Upper lobe of left lung (tissue), 6 donors: ENCODE results near the gene C2orf72. TPM values are rescaled to one million over a fixed set of nuclear protein-coding genes. Genes with fewer than 3 reads are reported as not detected.

ENCODE experiments used
- ATAC-seq, 2 donors: fragments of 200-7000 bp; cut with Tn5 transposase; one replicate each; pipeline ENCODE4 v1.9.1; 2022; ENCODE audit warnings: mild to moderate bottlenecking in 2 of 2, moderate library complexity in 2 of 2; ENCODE audit not compliant: low FRiP score in 2 of 2
- DNase-seq, 2 donors: peaks; one replicate each; pipeline ENCODE4 v3.0.0-alpha.2; 2019 to 2020
- H3K27ac ChIP-seq, 4 donors: fragments of 200-600 bp; sonication (generic); one replicate each; pipeline ENCODE4 v1.5.1; 2016 to 2019
- H3K27me3 ChIP-seq, 4 donors: fragments of 200-600 bp; sonication (generic); one replicate each; pipeline ENCODE4 v1.5.1; 2017 to 2019
- H3K36me3 ChIP-seq, 4 donors: fragments of 200-600 bp; sonication (generic); one replicate each; pipeline ENCODE4 v1.5.1; 2016 to 2019
- H3K4me1 ChIP-seq, 4 donors: fragments of 200-600 bp; sonication (generic); one replicate each; pipeline ENCODE4 v1.5.1; 2018 to 2019
- H3K4me3 ChIP-seq, 4 donors: fragments of 200-600 bp; sonication (generic); one replicate each; pipeline ENCODE4 v1.5.1; 2017 to 2019; ENCODE audit warnings: mild to moderate bottlenecking in 2 of 4, moderate library complexity in 1 of 4
- H3K9me3 ChIP-seq, 4 donors: fragments of 200-600 bp; sonication (generic); one replicate each; pipeline ENCODE4 v1.5.1; 2018 to 2019
- EP300 ChIP-seq, 4 donors: sonication (generic); formaldehyde crosslinking; IDR thresholded peaks; one replicate each; pipeline ENCODE4 v1.5.1; 2017; ENCODE audit warnings: antibody characterized with exemption in 4 of 4, control low read depth in 2 of 4
- POLR2A ChIP-seq, 4 donors: fragments of 450-650 bp; IDR thresholded peaks; one replicate each; pipeline ENCODE4 v1.5.1; 2016 to 2017; ENCODE audit warnings: antibody characterized with exemption in 4 of 4, mild to moderate bottlenecking in 2 of 4
- POLR2AphosphoS5 ChIP-seq, 2 donors: sonication (generic); formaldehyde crosslinking; IDR thresholded peaks; one replicate each; pipeline ENCODE4 v1.5.1; 2017; ENCODE audit warnings: antibody characterized with exemption in 2 of 2
- WGBS, 2 donors: methylation state at CpG; one replicate each; pipeline ENCODE4 v1.1.5; 2017 to 2018; 5-methylcytosine and 5-hydroxymethylcytosine counted together
- total RNA-seq, 6 donors: library from RNA; depleted of rRNA in 4 of 6; stranded (reverse); fragments of >200 nt in 4 of 6; gene quantifications; one replicate each; pipeline versions ENCODE4 v1.1.0 to v1.2.1, GENCODE V29; 2016 to 2021
- TF ChIP-seq, protein P1 (sequence below), 6 experiments: fragments of 450-650 bp in 4 of 6; fragments of 200-600 bp in 2 of 6; sonication (generic) in 2 of 6; IDR thresholded peaks; one replicate each; pipeline ENCODE4 v1.5.1; 2016 to 2019; ENCODE audit warnings: antibody characterized with exemption in 6 of 6
- donor health status: DM: no; HTN: no; CAD: no; lungs with moderate emphysema.
- donor health status: DM: no; HTN: yes; CAD: no; lungs with severe emphysema.

Gene C2orf72
- total RNA-seq, 6 donors from 2014 or later = 0.37 to 0.84 (median 0.61) TPM; not detected in 3

DNA sequence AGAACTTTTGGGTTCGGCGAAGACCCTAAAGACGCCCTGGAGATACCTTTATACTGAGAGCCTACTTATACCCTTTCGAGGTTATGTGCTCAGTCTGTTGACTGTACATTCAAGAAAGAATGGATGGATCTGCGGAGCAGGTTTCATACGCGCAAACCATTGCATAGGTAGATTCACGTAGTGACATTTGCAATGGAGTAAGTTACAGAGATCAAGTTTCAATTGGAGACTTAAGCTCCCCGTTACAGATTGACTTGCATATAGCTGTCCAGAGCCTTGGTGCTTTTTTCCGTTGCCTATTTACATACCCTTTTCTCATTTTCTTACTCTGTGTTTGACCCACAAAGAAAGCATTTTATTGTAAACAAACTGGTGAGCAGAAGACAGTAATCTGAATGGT is 20.3 kb downstream of the C2orf72 start:
- no peak for TF ChIP-seq POLR2A (IDR thresholded peaks at IDR 0.05)
- TF ChIP-seq, protein P1, sequence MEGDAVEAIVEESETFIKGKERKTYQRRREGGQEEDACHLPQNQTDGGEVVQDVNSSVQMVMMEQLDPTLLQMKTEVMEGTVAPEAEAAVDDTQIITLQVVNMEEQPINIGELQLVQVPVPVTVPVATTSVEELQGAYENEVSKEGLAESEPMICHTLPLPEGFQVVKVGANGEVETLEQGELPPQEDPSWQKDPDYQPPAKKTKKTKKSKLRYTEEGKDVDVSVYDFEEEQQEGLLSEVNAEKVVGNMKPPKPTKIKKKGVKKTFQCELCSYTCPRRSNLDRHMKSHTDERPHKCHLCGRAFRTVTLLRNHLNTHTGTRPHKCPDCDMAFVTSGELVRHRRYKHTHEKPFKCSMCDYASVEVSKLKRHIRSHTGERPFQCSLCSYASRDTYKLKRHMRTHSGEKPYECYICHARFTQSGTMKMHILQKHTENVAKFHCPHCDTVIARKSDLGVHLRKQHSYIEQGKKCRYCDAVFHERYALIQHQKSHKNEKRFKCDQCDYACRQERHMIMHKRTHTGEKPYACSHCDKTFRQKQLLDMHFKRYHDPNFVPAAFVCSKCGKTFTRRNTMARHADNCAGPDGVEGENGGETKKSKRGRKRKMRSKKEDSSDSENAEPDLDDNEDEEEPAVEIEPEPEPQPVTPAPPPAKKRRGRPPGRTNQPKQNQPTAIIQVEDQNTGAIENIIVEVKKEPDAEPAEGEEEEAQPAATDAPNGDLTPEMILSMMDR (IDR thresholded peaks at IDR 0.05) = no peak
- no peak for TF ChIP-seq POLR2AphosphoS5 (IDR thresholded peaks at IDR 0.05)
- no peak for TF ChIP-seq EP300 (IDR thresholded peaks at IDR 0.05)
- no peak for ATAC-seq
- 6% methylated on average over 10 of the region's 10 CpGs for WGBS, 2 donors

DNA sequence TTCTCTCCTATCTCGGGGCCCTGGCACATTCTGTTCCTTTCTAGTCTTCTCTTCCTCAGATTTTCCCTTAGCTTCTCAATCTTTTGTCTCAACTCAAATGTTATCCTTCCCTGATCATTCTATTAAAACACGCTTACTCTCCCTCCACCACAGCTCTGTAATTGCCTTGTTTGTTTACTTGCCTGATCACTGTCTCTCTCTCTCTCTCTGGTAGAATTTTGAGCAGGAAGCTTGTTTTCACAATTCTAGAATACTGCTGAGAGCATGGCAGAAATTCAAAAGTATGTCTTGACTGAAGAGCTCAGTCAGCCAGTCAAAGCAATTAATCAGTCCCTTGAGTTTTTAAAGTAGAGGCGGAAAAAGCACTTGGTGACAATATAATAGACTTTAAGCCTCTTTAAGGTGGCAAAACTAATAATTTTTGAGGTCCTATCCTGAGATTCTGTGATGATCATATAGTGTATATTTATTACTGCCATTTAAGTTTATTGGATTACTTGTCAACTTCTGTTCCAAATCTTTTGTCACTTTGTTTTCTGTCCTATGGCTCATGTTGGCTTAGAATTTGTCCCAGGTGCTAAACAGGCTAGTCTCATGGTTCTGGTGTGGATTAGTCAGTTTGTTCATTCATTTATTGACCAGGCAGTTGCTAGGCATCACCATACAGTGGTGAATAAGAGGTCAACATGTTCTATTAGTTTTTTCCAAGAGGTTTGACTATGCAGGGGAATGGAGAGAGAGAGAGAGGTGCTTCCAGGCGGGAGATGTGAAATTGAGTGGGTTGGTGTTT is 21.6 kb downstream of the C2orf72 start:
- no peak for ATAC-seq
- WGBS, 2 donors = 82 to 83% methylated on average over 4 of the region's 4 CpGs
- Histone ChIP-seq H3K36me3 (peaks cover 8 to 27% (median 17%) of the 10 kb centered on the region in 4 donors), H3K9me3 (no peaks in the 10 kb centered on the region), H3K27ac (no peak overlapping the region), H3K4me1 (peaks cover 20 to 39% (median 25%) of the 10 kb centered on the region in 4 donors), H3K27me3 (no peaks in the 10 kb centered on the region), H3K4me3 (peak overlapping the region in 1 of 4 donors; percentile 4)
- DNase-seq = no peak
- TF ChIP-seq, protein P1 (IDR thresholded peaks at IDR 0.05) = no peak
- TF ChIP-seq POLR2AphosphoS5 (IDR thresholded peaks at IDR 0.05) (no peak), POLR2A (IDR thresholded peaks at IDR 0.05) (no peak), EP300 (IDR thresholded peaks at IDR 0.05) (no peak)

More for the DNA sequence above, 20.3 kb downstream of the C2orf72 start:
- Histone ChIP-seq H3K9me3 (no peaks in the 10 kb centered on the region), H3K27ac (peak overlapping the region in 3 of 4 donors; percentile 95 to 98 (median 97)), H3K4me1 (peaks cover 20 to 45% (median 25%) of the 10 kb centered on the region in 4 donors), H3K36me3 (peaks cover 3 to 14% (median 8%) of the 10 kb centered on the region in 4 donors), H3K27me3 (no peaks in the 10 kb centered on the region), H3K4me3 (peak overlapping the region; percentile 78 to 97 (median 95))
- no peak for DNase-seq

DNA sequence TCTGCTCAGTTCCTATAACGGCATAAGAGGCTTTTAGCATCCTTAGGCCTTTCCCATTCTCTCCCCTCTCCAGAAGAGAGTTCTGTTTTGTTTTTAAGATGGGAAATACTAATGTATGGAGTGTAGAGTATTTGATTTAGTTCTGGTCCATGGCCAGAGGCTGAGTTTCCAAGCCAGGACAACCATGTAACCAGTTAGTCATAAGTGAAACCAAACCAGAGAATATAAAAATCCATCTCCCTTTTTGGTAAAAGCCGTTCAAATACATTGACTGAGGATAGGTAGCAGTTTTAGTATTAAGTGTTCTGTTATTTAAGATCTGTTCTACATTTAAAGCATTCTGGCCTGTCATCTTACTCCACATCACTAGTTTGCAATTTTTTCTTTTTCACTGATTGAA is 22.4 kb downstream of the C2orf72 start:
- H3K4me1 ChIP-seq = peaks cover 20 to 39% (median 25%) of the 10 kb centered on the region in 4 donors
- no peak for DNase-seq
- ATAC-seq = no peak
- H3K27ac ChIP-seq = no peak overlapping the region
- 81 to 90% methylated on average over 2 of the region's 2 CpGs for WGBS, 2 donors
- H3K4me3 ChIP-seq = no peak overlapping the region
- TF ChIP-seq POLR2A (IDR thresholded peaks at IDR 0.05) (no peak), EP300 (IDR thresholded peaks at IDR 0.05) (no peak), POLR2AphosphoS5 (IDR thresholded peaks at IDR 0.05) (no peak)
- TF ChIP-seq, protein P1 (IDR thresholded peaks at IDR 0.05) = no peak
- no peaks in the 10 kb centered on the region for H3K9me3 ChIP-seq
- peaks cover 12 to 35% (median 23%) of the 10 kb centered on the region in 4 donors for H3K36me3 ChIP-seq
- H3K27me3 ChIP-seq = no peaks in the 10 kb centered on the region

DNA sequence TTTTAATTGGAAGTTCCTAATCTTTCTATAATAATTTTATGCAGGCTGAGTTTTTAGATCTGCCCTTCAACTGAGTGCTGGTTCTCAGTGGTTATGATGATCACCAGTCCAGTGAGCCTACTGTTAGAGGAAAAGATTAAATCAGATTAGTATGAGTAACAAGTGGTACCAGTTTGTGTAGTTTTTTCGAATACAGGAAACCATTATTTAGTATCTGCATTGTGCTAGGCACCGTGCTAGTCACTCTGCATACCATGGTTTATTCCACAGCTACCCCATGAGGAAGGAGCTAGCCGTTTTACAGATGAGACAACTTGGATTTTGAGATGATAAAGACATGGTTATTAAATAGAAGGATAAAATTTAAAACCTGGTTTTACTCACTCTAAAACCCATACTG is 25.5 kb downstream of the C2orf72 start:
- Histone ChIP-seq H3K27me3 (no peaks in the 10 kb centered on the region), H3K9me3 (no peaks in the 10 kb centered on the region), H3K4me3 (no peak overlapping the region), H3K4me1 (peaks cover 16 to 25% (median 20%) of the 10 kb centered on the region in 4 donors), H3K36me3 (peaks cover 12 to 63% (median 47%) of the 10 kb centered on the region in 4 donors), H3K27ac (no peak overlapping the region)
- no peak for ATAC-seq
- DNase-seq = no peak
- WGBS, 2 donors = 77 to 82% methylated on average over 3 of the region's 3 CpGs
- TF ChIP-seq, protein P1 (IDR thresholded peaks at IDR 0.05) = no peak
- no peak for TF ChIP-seq POLR2AphosphoS5 (IDR thresholded peaks at IDR 0.05)
- no peak for TF ChIP-seq EP300 (IDR thresholded peaks at IDR 0.05)
- TF ChIP-seq POLR2A (IDR thresholded peaks at IDR 0.05) = no peak
